GM10248 (cell line): ENCODE data around the gene IQSEC1.

Experiments
- CTCF ChIA-PET: fragments of 300-600 bp; sonication (Branson Sonifier 250); formaldehyde crosslinking; extraction: SDS; loops from one replicate; lab custom pipeline; 2021; ENCODE audit warnings: antibody characterized with exemption; lab: Yijun Ruan, JAX
- POLR2A ChIA-PET: fragments of 350-650 bp; sonication (Branson Sonifier 250); formaldehyde crosslinking; extraction: SDS; loops from one replicate; lab custom pipeline; 2020; ENCODE audit warnings: antibody characterized with exemption; lab: Yijun Ruan, JAX
- DNase-seq: peaks from one replicate; pipeline ENCODE4 v3.0.0; 2012; ENCODE audit errors: extremely low spot score
- TF ChIP-seq, protein P1 (sequence below): IDR thresholded peaks from 2 replicates; pipeline ENCODE4 v1.5.1; 2012; ENCODE audit warnings: mild to moderate bottlenecking, low read depth; ENCODE audit errors: extremely low read depth, missing control alignments, control extremely low read depth

Gene IQSEC1

DNA sequence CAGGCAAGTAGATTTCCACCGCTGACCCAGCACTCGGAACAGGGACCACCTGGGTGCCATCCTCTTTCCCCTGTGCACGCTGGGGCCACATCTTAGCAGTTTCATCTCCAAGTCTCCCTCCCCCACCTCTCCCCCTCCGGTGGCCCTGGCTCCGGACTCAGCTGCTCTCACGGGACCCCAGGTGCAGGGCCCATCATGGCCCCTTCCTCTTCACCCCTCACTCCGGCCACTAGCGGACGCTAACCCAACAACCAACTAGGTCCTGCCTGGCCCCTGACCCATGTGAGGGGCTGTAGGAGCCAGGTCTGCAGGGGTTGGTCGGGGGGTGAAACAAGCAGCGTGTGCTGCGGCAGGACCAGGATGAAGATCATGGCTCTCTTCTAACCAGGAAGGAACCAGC is 31.3 kb upstream of the IQSEC1 start:
- TF ChIP-seq, protein P1, sequence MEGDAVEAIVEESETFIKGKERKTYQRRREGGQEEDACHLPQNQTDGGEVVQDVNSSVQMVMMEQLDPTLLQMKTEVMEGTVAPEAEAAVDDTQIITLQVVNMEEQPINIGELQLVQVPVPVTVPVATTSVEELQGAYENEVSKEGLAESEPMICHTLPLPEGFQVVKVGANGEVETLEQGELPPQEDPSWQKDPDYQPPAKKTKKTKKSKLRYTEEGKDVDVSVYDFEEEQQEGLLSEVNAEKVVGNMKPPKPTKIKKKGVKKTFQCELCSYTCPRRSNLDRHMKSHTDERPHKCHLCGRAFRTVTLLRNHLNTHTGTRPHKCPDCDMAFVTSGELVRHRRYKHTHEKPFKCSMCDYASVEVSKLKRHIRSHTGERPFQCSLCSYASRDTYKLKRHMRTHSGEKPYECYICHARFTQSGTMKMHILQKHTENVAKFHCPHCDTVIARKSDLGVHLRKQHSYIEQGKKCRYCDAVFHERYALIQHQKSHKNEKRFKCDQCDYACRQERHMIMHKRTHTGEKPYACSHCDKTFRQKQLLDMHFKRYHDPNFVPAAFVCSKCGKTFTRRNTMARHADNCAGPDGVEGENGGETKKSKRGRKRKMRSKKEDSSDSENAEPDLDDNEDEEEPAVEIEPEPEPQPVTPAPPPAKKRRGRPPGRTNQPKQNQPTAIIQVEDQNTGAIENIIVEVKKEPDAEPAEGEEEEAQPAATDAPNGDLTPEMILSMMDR, result no peak
- ChIA-PET POLR2A (no interaction called here), CTCF (interaction anchor here (2.5 kb wide), 1 partner anchor 13 kb away, joined by 12 read pairs; no protein-coding TSS in a partner anchor)
- no peak for DNase-seq

DNA sequence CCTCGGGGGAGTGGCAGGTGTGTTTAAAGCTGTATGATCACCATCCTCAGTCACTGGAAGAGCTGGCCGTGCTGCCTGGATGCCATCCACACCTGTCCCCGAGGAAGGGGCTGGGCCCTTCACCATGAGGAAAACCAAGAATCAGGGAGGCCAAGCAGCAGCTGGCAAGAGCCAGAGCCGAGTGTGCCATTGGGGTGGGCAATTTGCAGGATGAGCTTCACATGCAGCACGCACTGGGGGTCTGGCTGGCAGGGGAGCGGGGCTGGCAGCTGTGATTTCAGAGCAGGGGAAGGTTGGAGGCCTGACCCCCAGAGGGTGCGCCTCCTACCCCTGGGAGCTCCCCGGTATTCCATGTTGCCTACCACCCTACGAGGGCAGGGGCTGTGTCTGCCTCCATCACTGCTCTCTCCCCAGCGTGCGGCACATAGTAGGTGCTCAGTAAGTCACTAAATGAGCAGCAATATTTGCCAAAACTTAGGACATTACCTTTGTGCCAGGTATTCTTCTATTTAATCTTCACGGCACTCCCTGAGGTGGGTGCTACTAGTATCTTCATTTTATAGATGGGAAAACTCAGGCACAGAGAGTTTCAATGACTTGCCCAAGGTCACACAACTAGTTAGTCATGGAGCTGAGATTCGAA is 30.3 kb upstream of the IQSEC1 start:
- TF ChIP-seq, protein P1, result no peak
- ChIA-PET CTCF (interaction anchor here (1.1 to 2.7 kb wide), 3 partner anchors 11 to 19 kb away, joined by 3 to 18 read pairs (median 3); no protein-coding TSS in a partner anchor), POLR2A (no interaction called here)
- DNase-seq, result no peak

DNA sequence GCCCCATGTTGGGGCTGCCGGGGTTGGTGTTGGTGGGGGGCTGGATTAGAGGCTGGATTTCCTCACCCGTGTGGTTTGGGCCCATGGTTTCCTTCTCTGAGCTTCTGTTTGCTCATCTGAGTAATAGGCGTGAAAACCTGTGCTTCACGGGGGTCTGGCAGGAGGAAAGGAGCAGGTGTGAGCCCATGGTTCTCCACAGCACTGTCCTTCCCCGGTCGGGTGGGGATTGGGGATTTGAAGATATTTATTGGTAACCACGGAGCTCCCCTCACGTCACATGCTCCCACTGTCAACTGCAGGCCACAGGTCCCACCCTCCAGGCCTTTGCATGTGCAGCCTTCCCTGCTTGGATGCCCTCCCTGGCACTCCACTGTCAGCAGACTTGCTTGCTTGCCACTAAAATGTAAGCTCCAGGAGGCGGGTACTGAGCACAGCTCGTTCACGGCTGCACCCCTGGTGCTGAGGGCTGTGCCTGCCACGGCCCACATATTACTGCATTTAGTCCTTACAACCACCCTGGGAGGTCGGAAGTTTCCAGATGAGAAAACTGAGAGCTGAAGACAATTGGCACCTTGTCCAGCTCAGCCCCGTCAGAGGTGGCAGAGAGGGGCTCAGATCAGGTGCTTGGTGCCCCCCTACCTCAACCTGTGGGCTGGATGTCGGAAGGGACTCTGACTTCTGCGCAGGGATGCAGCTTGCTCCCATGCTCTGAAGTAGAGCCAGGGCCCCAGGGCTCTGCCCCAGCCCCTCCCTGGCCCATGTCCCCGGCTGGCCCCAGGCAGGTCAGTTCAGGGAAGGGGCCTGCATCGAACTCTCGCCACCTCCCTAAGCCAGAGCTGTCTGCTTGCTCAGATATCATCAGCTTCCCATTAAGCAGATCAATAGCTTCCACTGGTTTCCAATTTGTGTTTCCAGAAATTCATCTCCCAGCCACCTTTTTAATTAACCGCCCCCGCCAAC is 29.4 kb upstream of the IQSEC1 start:
- CTCF ChIA-PET, result interaction anchor here (1.0 to 2.7 kb wide), 4 partner anchors 10 to 107 kb away, joined by 3 to 18 read pairs (median 3); no protein-coding TSS in a partner anchor
- TF ChIP-seq, protein P1, result no peak

DNA sequence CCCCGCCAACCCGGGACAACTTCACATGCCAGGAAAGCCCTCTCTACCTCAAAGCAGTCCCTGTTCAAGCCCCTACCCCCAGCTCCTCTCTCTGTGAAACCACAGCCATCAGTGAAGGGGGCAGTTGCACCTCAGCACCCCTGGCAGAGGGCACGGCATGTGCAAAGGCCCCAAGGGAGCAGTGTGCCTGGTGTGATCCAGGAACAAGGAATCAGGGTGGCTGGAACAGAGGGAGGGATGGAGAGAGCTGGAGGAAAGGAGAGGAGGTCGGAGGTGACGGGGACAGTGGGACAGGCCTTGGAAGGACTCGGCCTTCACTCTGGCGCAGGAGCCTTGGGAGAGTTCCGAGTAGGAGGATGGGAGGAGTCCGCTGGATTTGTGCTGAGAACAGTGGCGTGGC is 26.5 kb upstream of the IQSEC1 start:
- CTCF ChIA-PET, result interaction anchor here (0.8 to 1.7 kb wide), 2 partner anchors 353 kb away, joined by 3 to 5 read pairs; no protein-coding TSS in a partner anchor
- POLR2A ChIA-PET, result no interaction called here
- DNase-seq, result no peak
- TF ChIP-seq, protein P1, result no peak

More for the DNA sequence above, 29.4 kb upstream of the IQSEC1 start:
- POLR2A ChIA-PET, result no interaction called here
- DNase-seq, result no peak

DNA sequence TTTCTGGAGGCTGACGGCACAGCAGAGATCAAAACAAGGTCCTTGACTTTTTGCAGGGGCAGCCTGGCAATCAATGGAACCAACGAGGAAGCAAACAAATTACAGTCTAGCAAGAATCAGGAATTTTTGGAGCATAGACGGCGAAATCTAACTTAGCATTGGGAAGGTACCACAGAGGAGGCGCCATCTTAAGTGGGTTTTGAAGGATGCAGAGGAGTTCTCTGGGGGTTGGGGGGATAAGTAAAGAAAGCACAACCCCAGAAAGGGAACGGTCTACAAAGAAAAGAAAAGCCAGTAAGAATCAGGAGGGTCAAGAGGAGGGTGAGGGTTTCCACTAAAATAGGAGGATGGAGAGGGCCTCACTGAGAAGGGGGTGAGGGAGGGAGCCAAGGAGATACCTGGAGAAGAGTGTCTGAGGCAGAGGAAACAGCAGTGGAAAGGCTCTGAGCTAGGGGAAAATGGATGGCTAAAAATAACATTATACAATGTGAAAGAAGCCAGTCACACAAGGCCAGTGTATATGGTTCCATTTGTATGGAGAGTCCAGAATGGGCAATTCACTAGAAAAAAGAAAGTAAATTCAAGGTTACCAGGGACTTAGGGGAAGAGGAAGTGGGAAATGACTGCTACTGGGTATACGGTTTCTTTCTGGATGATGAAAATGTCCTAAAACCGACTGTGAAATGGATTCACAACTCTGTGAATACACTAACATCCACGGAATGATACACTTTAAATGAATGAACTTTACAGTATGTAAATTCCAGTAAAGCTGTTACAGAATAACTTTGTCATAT is 25.2 kb upstream of the IQSEC1 start:
- TF ChIP-seq, protein P1, result no peak
- no peak for DNase-seq
- CTCF ChIA-PET, result interaction anchor here (1.0 to 1.7 kb wide), 2 partner anchors 17 to 355 kb away, joined by 3 to 5 read pairs; no protein-coding TSS in a partner anchor
- POLR2A ChIA-PET, result no interaction called here
